ENCODE results near the gene CAMTA1.

DNA sequence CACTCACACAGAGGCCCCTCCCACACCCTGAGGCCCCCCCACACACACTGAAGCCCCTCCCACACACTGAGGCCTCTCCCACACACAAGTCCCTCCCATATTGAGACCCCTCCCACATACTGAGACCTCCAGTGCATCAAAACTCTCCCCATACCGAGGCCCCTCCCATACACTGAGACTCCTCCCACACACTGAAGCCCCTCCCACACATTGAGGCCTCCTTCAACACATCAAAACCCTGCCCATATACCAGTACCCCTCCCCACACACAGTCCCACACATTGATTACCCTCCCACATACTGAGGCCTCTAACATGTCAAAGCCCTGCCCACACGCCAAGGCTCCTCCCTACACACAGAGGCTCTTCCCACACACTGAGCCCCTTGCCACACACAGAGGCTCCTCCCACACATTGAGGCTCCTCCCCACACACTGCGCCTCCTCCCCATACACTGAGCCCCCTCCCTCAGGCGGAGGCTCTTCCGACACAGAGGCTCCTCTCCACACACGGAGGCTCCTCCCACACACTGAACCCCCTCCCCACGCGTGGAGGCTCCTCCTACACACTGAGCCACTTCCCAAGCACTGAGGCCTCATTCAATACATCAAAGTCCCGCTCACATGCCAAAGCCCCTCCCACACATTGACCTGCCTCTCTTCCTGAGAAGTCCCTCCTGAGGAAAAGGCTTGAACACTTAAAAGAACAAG, 392.3 kb downstream of the CAMTA1 start:
- TF ChIP-seq, protein P1, sequence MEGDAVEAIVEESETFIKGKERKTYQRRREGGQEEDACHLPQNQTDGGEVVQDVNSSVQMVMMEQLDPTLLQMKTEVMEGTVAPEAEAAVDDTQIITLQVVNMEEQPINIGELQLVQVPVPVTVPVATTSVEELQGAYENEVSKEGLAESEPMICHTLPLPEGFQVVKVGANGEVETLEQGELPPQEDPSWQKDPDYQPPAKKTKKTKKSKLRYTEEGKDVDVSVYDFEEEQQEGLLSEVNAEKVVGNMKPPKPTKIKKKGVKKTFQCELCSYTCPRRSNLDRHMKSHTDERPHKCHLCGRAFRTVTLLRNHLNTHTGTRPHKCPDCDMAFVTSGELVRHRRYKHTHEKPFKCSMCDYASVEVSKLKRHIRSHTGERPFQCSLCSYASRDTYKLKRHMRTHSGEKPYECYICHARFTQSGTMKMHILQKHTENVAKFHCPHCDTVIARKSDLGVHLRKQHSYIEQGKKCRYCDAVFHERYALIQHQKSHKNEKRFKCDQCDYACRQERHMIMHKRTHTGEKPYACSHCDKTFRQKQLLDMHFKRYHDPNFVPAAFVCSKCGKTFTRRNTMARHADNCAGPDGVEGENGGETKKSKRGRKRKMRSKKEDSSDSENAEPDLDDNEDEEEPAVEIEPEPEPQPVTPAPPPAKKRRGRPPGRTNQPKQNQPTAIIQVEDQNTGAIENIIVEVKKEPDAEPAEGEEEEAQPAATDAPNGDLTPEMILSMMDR (conservative IDR thresholded peaks at IDR 0.05; ENCODE audit: low read length): no peak
- TF ChIP-seq EZH2phosphoT487 (IDR thresholded peaks at IDR 0.05; ENCODE audit: borderline replicate concordance, low read depth, low read length): no peak
